H1 (cell line): ENCODE data around the gene RGS16. TPM values are rescaled to one million over a fixed set of nuclear protein-coding genes. Genes with fewer than 3 reads are reported as not detected.

Source experiments
- BACH1 ChIP-seq: IDR thresholded peaks from 2 replicates; pipeline ENCODE4 v1.6.1; 2012; ENCODE audit warnings: low read length, improper control_type of control experiment
- BRCA1 ChIP-seq: IDR thresholded peaks from 2 replicates; pipeline ENCODE4 v1.6.1; 2012; ENCODE audit warnings: low read depth, low read length, improper control_type of control experiment
- CBX5 ChIP-seq: fragments of 300-800, 300-1000 bp; sonication (generic); IDR thresholded peaks from 2 replicates; pipeline ENCODE4 v1.7.1; 2016; ENCODE audit warnings: antibody characterized with exemption, low read length, low read depth
- CHD2 ChIP-seq: IDR thresholded peaks from 2 replicates; pipeline ENCODE4 v1.6.1; 2012; ENCODE audit warnings: low read length, improper control_type of control experiment
- CTBP2 ChIP-seq: IDR thresholded peaks from 2 replicates; pipeline ENCODE4 v1.7.0; 2011; ENCODE audit warnings: borderline replicate concordance, mild to moderate bottlenecking, moderate library complexity, mixed read lengths, low read length; ENCODE audit not compliant: insufficient read depth, insufficient read length
- FOSL1 ChIP-seq: IDR thresholded peaks from 2 replicates; pipeline ENCODE4 v1.6.1; 2011; ENCODE audit warnings: mild to moderate bottlenecking, low read depth, low read length, moderate library complexity; ENCODE audit not compliant: insufficient read depth
- GTF2F1 ChIP-seq: IDR thresholded peaks from 2 replicates; pipeline ENCODE4 v1.6.1; 2012; ENCODE audit warnings: low read depth, low read length, improper control_type of control experiment, borderline replicate concordance
- KDM4A ChIP-seq: IDR thresholded peaks from one replicate; pipeline ENCODE4 v1.7.1; 2012; ENCODE audit warnings: low read depth, mild to moderate bottlenecking, moderate library complexity, low read length, inconsistent platforms; ENCODE audit not compliant: severe bottlenecking
- POLR2AphosphoS5 ChIP-seq: IDR thresholded peaks from 2 replicates; pipeline ENCODE4 v1.6.1; 2011; ENCODE audit warnings: low read depth, low read length
- SP1 ChIP-seq: IDR thresholded peaks from 2 replicates; pipeline ENCODE4 v1.6.1; 2011; ENCODE audit warnings: low read depth, low read length
- YY1 ChIP-seq: IDR thresholded peaks from 2 replicates; pipeline ENCODE4 v1.6.1; 2011; ENCODE audit warnings: low read depth, mild to moderate bottlenecking, low read length
- polyA plus RNA-seq, 7 experiments: library from polyadenylated mRNA; depleted of rRNA in 3 of 7; stranded (reverse) in 5 of 7; unstranded in 2 of 7; fragments of >200 nt in 5 of 7; fragments of 200-250 nt in 2 of 7; gene quantifications; 1 replicate in 5 of 7; 2 replicates in 1 of 7; 4 replicates in 1 of 7; pipeline versions ENCODE4 v1.2.1 to v1.2.3, GENCODE V29; 2011 to 2013; ENCODE audit warnings: missing spikeins in 2 of 7, mixed read lengths in 2 of 7
- total RNA-seq: library from RNA; stranded (reverse); fragmentation: NEBNext Ultra II Directional; extraction: Animal tissue kit (Norgen Biotek cat#: 25700); gene quantifications from 2 replicates; pipeline ENCODE4 v1.2.1, GENCODE V29; 2021
- TF ChIP-seq, protein P1 (sequence below): fragments of 300-600 bp; sonication (generic); IDR thresholded peaks from 2 replicates; pipeline ENCODE4 v1.7.1; 2012; ENCODE audit warnings: low read length, moderate library complexity, mild to moderate bottlenecking, inconsistent platforms; ENCODE audit not compliant: insufficient replicate concordance
- TF ChIP-seq, protein P2 (sequence below): IDR thresholded peaks from 2 replicates; pipeline ENCODE4 v1.6.1; 2012; ENCODE audit warnings: inconsistent platforms

RGS16 gene
- total and polyA plus RNA-seq, 2 of the 8 experiments (the other 6 are each of a cell fraction or from before 2014, with no cell fraction given) = 5.7 to 9.8 TPM

DNA sequence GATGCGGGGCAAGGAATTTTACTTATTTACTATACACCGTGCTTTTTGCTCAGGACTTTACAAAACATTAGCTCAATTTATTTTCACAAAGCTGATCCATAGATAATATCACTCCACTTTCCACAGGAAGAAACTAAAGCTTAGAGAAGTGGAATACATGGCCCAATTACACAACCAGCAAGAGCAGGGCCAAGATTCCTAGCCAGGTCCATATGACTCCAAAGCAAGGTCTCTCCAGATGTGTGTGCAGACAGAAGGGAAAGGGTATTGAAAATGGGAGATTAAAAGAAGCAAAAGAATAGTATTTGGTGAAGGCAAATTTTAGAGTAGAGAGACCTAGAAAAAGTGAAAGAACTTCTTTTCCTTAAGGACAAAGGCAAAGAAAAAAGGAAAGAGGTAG lies 49.8 kb upstream of the RGS16 start (continued):
- TF ChIP-seq, protein P1, sequence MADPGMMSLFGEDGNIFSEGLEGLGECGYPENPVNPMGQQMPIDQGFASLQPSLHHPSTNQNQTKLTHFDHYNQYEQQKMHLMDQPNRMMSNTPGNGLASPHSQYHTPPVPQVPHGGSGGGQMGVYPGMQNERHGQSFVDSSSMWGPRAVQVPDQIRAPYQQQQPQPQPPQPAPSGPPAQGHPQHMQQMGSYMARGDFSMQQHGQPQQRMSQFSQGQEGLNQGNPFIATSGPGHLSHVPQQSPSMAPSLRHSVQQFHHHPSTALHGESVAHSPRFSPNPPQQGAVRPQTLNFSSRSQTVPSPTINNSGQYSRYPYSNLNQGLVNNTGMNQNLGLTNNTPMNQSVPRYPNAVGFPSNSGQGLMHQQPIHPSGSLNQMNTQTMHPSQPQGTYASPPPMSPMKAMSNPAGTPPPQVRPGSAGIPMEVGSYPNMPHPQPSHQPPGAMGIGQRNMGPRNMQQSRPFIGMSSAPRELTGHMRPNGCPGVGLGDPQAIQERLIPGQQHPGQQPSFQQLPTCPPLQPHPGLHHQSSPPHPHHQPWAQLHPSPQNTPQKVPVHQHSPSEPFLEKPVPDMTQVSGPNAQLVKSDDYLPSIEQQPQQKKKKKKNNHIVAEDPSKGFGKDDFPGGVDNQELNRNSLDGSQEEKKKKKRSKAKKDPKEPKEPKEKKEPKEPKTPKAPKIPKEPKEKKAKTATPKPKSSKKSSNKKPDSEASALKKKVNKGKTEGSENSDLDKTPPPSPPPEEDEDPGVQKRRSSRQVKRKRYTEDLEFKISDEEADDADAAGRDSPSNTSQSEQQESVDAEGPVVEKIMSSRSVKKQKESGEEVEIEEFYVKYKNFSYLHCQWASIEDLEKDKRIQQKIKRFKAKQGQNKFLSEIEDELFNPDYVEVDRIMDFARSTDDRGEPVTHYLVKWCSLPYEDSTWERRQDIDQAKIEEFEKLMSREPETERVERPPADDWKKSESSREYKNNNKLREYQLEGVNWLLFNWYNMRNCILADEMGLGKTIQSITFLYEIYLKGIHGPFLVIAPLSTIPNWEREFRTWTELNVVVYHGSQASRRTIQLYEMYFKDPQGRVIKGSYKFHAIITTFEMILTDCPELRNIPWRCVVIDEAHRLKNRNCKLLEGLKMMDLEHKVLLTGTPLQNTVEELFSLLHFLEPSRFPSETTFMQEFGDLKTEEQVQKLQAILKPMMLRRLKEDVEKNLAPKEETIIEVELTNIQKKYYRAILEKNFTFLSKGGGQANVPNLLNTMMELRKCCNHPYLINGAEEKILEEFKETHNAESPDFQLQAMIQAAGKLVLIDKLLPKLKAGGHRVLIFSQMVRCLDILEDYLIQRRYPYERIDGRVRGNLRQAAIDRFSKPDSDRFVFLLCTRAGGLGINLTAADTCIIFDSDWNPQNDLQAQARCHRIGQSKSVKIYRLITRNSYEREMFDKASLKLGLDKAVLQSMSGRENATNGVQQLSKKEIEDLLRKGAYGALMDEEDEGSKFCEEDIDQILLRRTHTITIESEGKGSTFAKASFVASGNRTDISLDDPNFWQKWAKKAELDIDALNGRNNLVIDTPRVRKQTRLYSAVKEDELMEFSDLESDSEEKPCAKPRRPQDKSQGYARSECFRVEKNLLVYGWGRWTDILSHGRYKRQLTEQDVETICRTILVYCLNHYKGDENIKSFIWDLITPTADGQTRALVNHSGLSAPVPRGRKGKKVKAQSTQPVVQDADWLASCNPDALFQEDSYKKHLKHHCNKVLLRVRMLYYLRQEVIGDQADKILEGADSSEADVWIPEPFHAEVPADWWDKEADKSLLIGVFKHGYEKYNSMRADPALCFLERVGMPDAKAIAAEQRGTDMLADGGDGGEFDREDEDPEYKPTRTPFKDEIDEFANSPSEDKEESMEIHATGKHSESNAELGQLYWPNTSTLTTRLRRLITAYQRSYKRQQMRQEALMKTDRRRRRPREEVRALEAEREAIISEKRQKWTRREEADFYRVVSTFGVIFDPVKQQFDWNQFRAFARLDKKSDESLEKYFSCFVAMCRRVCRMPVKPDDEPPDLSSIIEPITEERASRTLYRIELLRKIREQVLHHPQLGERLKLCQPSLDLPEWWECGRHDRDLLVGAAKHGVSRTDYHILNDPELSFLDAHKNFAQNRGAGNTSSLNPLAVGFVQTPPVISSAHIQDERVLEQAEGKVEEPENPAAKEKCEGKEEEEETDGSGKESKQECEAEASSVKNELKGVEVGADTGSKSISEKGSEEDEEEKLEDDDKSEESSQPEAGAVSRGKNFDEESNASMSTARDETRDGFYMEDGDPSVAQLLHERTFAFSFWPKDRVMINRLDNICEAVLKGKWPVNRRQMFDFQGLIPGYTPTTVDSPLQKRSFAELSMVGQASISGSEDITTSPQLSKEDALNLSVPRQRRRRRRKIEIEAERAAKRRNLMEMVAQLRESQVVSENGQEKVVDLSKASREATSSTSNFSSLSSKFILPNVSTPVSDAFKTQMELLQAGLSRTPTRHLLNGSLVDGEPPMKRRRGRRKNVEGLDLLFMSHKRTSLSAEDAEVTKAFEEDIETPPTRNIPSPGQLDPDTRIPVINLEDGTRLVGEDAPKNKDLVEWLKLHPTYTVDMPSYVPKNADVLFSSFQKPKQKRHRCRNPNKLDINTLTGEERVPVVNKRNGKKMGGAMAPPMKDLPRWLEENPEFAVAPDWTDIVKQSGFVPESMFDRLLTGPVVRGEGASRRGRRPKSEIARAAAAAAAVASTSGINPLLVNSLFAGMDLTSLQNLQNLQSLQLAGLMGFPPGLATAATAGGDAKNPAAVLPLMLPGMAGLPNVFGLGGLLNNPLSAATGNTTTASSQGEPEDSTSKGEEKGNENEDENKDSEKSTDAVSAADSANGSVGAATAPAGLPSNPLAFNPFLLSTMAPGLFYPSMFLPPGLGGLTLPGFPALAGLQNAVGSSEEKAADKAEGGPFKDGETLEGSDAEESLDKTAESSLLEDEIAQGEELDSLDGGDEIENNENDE = no peak
- TF ChIP-seq POLR2AphosphoS5 = no peak
- TF ChIP-seq YY1 = no peak
- TF ChIP-seq, protein P2, sequence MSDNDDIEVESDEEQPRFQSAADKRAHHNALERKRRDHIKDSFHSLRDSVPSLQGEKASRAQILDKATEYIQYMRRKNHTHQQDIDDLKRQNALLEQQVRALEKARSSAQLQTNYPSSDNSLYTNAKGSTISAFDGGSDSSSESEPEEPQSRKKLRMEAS = no peak
- no peak for TF ChIP-seq GTF2F1
- no peak for TF ChIP-seq BRCA1
- TF ChIP-seq CBX5 = no peak
- TF ChIP-seq FOSL1 = no peak
- no peak for TF ChIP-seq SP1
- TF ChIP-seq KDM4A = no peak
- no peak for TF ChIP-seq CHD2
- TF ChIP-seq CTBP2 = no peak
- TF ChIP-seq BACH1 = no peak
